ENCODE data around the gene KPNA4. TPM values are rescaled to one million over a fixed set of nuclear protein-coding genes. Genes with fewer than 3 reads are reported as not detected.
A peak's percentile ranks its signal among the peaks of the same experiment; 100 is the strongest.

KPNA4 gene, protein sequence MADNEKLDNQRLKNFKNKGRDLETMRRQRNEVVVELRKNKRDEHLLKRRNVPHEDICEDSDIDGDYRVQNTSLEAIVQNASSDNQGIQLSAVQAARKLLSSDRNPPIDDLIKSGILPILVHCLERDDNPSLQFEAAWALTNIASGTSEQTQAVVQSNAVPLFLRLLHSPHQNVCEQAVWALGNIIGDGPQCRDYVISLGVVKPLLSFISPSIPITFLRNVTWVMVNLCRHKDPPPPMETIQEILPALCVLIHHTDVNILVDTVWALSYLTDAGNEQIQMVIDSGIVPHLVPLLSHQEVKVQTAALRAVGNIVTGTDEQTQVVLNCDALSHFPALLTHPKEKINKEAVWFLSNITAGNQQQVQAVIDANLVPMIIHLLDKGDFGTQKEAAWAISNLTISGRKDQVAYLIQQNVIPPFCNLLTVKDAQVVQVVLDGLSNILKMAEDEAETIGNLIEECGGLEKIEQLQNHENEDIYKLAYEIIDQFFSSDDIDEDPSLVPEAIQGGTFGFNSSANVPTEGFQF
- polyA plus RNA-seq (2013, experiment 1 of 2) = 38.4 TPM
- 37.6 TPM for polyA plus RNA-seq (2013, experiment 2 of 2)

DNA sequence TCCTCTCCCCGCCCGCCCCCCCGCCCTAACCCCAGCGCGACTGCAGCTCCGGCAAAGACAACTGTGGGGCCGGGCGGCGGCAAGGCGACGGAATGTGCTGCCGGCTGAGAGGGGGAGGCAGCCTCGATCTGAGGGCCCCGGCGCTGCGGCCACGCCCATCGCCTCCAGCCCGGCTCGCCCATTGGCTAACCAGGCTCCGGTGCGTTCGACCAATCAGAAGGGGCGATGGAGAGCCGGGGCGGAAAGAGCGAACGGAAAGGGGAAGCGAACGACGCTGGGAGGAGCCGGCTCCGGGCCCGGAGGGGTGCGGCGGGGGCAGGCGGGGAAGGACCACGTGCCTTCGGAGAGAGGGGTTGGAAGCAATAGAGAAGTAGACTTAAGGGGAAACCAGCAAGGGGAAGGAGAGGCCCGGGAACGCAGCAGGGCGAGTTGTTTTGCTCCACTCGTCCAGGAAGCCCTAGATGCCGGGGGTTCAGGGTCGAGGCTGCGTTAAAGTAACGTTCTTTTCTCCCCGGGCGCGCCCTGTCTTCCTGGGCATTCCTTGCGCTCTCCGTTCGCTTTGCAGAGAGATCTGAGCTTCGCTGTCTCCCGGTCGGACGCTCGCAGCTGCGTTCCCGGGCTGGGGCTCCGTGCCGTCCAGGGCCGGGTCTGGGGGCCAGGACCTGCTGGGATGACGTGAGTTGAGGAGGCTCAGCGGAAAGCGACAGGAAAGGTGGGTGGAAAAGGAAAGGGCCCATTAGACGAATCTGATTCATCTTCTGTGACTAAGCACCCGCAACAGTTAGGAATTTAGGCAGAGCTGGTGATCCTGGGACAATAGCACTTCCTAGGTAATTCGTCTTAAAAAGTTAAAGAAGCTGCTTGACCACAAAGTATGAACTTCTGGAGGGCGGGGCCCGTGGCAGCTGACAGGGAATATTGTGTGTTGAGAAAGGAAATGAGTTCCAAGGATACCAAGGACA, at the start of gene KPNA4:
KPNA4 (minus strand) TSS at position 130 of the 962 bp plus-strand sequence. CDS start 289 bp downstream, outside the sequence.
- H3K79me1 ChIP-seq (ENCODE audit: low read length) = no peaks in the 10 kb centered on the region
- H3K23ac ChIP-seq (ENCODE audit: low read length) = no peak within 1 kb of the TSS
- H3K4ac ChIP-seq (ENCODE audit: low read depth, low read length) = peak within 1 kb of the TSS; percentile 83
- H2BK15ac ChIP-seq (replicated peaks; ENCODE audit: low read depth) = no peak within 1 kb of the TSS
- peak within 1 kb of the TSS; percentile 81 for H3K9ac ChIP-seq (ENCODE audit: low read length)
- H3K36me3 ChIP-seq (ENCODE audit: control insufficient read depth, insufficient read depth, low read length) = no peaks in the 10 kb centered on the region
- H2AK5ac ChIP-seq (ENCODE audit: low read length) = no peak within 1 kb of the TSS
- peak within 1 kb of the TSS; percentile 90 for H3K56ac ChIP-seq (ENCODE audit: low read length)
- no CpG with 5 or more reads among the region's 71 CpGs for WGBS (ENCODE audit: extremely low coverage, insufficient coverage, low lambda C conversion rate)
- DNase-seq = peak; percentile 99
- H3K4me2 ChIP-seq (ENCODE audit: low read length) = peak within 1 kb of the TSS; percentile 88
- peak within 1 kb of the TSS; percentile 13 for H2BK120ac ChIP-seq (ENCODE audit: low read depth, low read length)
- peak within 1 kb of the TSS; percentile 70 for H2BK5ac ChIP-seq (ENCODE audit: low read length)
- peak within 1 kb of the TSS; percentile 95 for H3K27ac ChIP-seq (ENCODE audit: low read depth, low read length)
- peaks cover 29% of the 10 kb centered on the region for H3K79me2 ChIP-seq (ENCODE audit: control insufficient read depth, insufficient read depth, low read length)
- no peaks in the 10 kb centered on the region for H3K4me1 ChIP-seq (ENCODE audit: control insufficient read depth, low read depth, low read length)
- peak within 1 kb of the TSS; percentile 85 for H3K18ac ChIP-seq (ENCODE audit: low read length)
- no peak within 1 kb of the TSS for H4K8ac ChIP-seq (ENCODE audit: low read depth, low read length)
- no peaks in the 10 kb centered on the region for H3K27me3 ChIP-seq (ENCODE audit: insufficient read depth, low read length, poor library complexity)
- H3K4me3 ChIP-seq (ENCODE audit: low read length) = peak within 1 kb of the TSS; percentile 75
- H4K5ac ChIP-seq (ENCODE audit: low read length) = no peak within 1 kb of the TSS

DNA sequence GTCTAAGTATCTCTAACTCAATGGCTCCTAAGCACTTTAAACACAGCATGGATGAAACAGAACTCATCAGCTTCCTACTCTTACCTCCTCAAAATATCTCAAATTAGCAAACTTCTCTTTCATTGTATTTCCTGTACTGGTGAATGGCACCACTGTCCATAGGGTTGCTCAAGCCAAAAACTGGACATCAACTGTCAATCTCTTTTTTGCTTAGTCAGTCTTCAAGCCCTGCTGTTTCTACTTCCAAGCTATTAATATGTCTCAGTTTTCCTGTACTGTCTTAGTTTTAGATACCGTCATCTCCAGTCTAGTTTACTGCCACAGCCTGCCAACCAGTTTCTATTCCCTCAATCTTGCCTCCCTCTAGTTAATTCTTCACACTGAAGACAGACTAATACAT, 48.3 kb upstream of the KPNA4 start:
- Histone ChIP-seq H3K79me2 (ENCODE audit: control insufficient read depth, insufficient read depth, low read length) (no peaks in the 10 kb centered on the region), H3K27ac (ENCODE audit: low read depth, low read length) (no peak overlapping the region), H2BK5ac (ENCODE audit: low read length) (no peak overlapping the region), H2AK5ac (ENCODE audit: low read length) (no peak overlapping the region), H3K18ac (ENCODE audit: low read length) (no peak overlapping the region), H3K27me3 (ENCODE audit: insufficient read depth, low read length, poor library complexity) (no peaks in the 10 kb centered on the region), H2BK15ac (replicated peaks; ENCODE audit: low read depth) (no peak overlapping the region), H3K4me1 (ENCODE audit: control insufficient read depth, low read depth, low read length) (no peaks in the 10 kb centered on the region), H3K4ac (ENCODE audit: low read depth, low read length) (no peak overlapping the region), H3K56ac (ENCODE audit: low read length) (no peak overlapping the region), H3K79me1 (ENCODE audit: low read length) (no peaks in the 10 kb centered on the region), H3K9ac (ENCODE audit: low read length) (no peak overlapping the region), H3K4me3 (ENCODE audit: low read length) (no peak overlapping the region), H2BK120ac (ENCODE audit: low read depth, low read length) (no peak overlapping the region), H3K36me3 (ENCODE audit: control insufficient read depth, insufficient read depth, low read length) (no peaks in the 10 kb centered on the region), H3K23ac (ENCODE audit: low read length) (no peak overlapping the region), H4K5ac (ENCODE audit: low read length) (no peak overlapping the region), H3K4me2 (ENCODE audit: low read length) (no peak overlapping the region), H4K8ac (ENCODE audit: low read depth, low read length) (no peak overlapping the region)
- no peak for DNase-seq
- WGBS (ENCODE audit: extremely low coverage, insufficient coverage, low lambda C conversion rate) = no CpG with 5 or more reads among the region's 1 CpG

DNA sequence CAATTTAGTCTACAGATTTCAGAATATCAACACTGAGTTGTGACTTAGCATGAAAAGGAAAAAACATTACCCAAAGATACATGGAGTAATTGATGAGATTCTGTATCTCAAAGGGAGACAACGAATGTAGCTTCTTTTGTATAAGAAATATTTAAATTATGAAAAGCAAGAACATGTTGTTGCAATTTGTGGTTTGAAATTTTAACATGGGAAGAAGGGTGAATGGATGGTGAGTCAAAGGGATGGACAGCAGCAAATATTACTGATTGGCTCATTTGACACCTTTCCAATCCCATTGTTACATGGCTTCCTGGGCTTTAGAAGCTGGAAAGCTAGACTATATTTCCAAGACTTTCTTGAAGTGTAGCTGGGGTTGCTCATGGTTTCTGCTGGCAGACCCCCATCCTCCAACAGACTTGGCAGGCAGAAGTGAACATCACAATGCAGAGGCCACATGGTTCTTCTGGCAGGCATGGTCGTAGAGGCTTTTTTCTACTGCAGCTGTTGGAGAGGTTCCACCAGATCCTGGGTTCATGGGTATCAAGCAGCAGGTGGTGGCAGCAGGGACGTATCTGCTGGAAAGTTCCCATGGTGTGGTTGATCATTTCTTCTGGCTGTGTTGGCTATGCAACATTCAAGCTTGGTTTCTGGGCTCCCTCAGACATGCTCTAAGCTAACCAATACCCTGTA, 47.2 kb upstream of the KPNA4 start:
- no peak overlapping the region for H2BK5ac ChIP-seq (ENCODE audit: low read length)
- no peaks in the 10 kb centered on the region for H3K27me3 ChIP-seq (ENCODE audit: insufficient read depth, low read length, poor library complexity)
- no peak overlapping the region for H3K4me2 ChIP-seq (ENCODE audit: low read length)
- no peak overlapping the region for H3K9ac ChIP-seq (ENCODE audit: low read length)
- DNase-seq = no peak
- no peaks in the 10 kb centered on the region for H3K36me3 ChIP-seq (ENCODE audit: control insufficient read depth, insufficient read depth, low read length)
- no peaks in the 10 kb centered on the region for H3K79me2 ChIP-seq (ENCODE audit: control insufficient read depth, insufficient read depth, low read length)
- H3K18ac ChIP-seq (ENCODE audit: low read length) = no peak overlapping the region
- no peak overlapping the region for H3K4ac ChIP-seq (ENCODE audit: low read depth, low read length)
- H2BK120ac ChIP-seq (ENCODE audit: low read depth, low read length) = no peak overlapping the region
- WGBS (ENCODE audit: extremely low coverage, insufficient coverage, low lambda C conversion rate) = no CpG with 5 or more reads among the region's 3 CpGs
- H2AK5ac ChIP-seq (ENCODE audit: low read length) = no peak overlapping the region
- H2BK15ac ChIP-seq (replicated peaks; ENCODE audit: low read depth) = no peak overlapping the region
- no peak overlapping the region for H3K56ac ChIP-seq (ENCODE audit: low read length)
- no peaks in the 10 kb centered on the region for H3K4me1 ChIP-seq (ENCODE audit: control insufficient read depth, low read depth, low read length)
- H3K27ac ChIP-seq (ENCODE audit: low read depth, low read length) = no peak overlapping the region
- no peak overlapping the region for H3K4me3 ChIP-seq (ENCODE audit: low read length)
- no peak overlapping the region for H4K5ac ChIP-seq (ENCODE audit: low read length)
- no peak overlapping the region for H4K8ac ChIP-seq (ENCODE audit: low read depth, low read length)
- no peak overlapping the region for H3K23ac ChIP-seq (ENCODE audit: low read length)
- H3K79me1 ChIP-seq (ENCODE audit: low read length) = no peaks in the 10 kb centered on the region

DNA sequence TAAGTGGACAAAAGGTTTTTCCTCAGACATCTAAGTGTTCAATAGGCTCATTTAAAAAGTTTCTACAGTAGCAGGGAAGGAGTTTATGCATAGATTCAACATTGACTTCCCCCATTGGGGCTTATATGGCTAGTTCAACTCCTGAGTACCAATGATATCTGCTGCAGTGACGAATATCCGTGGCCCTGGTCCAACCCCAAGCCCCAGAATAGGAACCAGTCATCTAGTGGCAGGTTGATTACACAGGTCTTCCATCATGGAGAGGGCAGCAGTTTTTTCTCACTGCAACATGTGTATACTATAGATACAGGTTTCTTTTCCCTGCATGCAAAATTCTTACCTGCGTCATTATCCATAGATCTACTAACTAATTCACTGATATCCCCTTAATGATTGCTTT, 45.8 kb upstream of the KPNA4 start:
- Histone ChIP-seq H4K8ac (ENCODE audit: low read depth, low read length) (no peak overlapping the region), H3K18ac (ENCODE audit: low read length) (no peak overlapping the region), H3K27ac (ENCODE audit: low read depth, low read length) (no peak overlapping the region), H3K23ac (ENCODE audit: low read length) (no peak overlapping the region), H3K56ac (ENCODE audit: low read length) (no peak overlapping the region), H2AK5ac (ENCODE audit: low read length) (no peak overlapping the region), H2BK5ac (ENCODE audit: low read length) (no peak overlapping the region), H4K5ac (ENCODE audit: low read length) (no peak overlapping the region), H3K9ac (ENCODE audit: low read length) (no peak overlapping the region), H3K4me2 (ENCODE audit: low read length) (no peak overlapping the region), H3K4me3 (ENCODE audit: low read length) (no peak overlapping the region), H3K4me1 (ENCODE audit: control insufficient read depth, low read depth, low read length) (no peaks in the 10 kb centered on the region), H3K4ac (ENCODE audit: low read depth, low read length) (no peak overlapping the region), H2BK120ac (ENCODE audit: low read depth, low read length) (no peak overlapping the region), H3K79me1 (ENCODE audit: low read length) (no peaks in the 10 kb centered on the region), H2BK15ac (replicated peaks; ENCODE audit: low read depth) (no peak overlapping the region), H3K79me2 (ENCODE audit: control insufficient read depth, insufficient read depth, low read length) (no peaks in the 10 kb centered on the region), H3K27me3 (ENCODE audit: insufficient read depth, low read length, poor library complexity) (no peaks in the 10 kb centered on the region), H3K36me3 (ENCODE audit: control insufficient read depth, insufficient read depth, low read length) (no peaks in the 10 kb centered on the region)
- DNase-seq = no peak
- WGBS (ENCODE audit: extremely low coverage, insufficient coverage, low lambda C conversion rate) = no CpG with 5 or more reads among the region's 3 CpGs

DNA sequence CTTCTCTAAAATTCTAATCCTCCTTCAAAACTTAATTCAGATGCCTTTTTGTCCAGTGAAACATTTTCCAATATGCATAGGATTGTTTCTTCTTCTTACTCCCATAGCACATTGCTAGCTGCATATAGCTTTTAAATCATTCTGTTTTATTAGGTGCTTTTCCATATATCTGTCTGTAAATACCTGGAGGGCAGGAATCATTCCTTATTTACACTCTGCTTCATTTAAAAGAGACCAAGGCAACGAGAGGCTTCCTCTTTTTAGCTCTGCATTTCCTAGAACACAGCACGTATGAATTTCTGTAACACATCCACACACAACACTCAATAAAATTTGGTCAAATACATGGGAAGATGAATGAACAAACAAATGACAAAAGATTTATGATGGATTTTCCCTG, 43.5 kb upstream of the KPNA4 start:
- Histone ChIP-seq H2BK5ac (ENCODE audit: low read length) (no peak overlapping the region), H4K5ac (ENCODE audit: low read length) (no peak overlapping the region), H4K8ac (ENCODE audit: low read depth, low read length) (no peak overlapping the region), H3K23ac (ENCODE audit: low read length) (no peak overlapping the region), H3K27me3 (ENCODE audit: insufficient read depth, low read length, poor library complexity) (no peaks in the 10 kb centered on the region), H3K4me2 (ENCODE audit: low read length) (no peak overlapping the region), H3K4ac (ENCODE audit: low read depth, low read length) (no peak overlapping the region), H2BK15ac (replicated peaks; ENCODE audit: low read depth) (no peak overlapping the region), H3K9ac (ENCODE audit: low read length) (no peak overlapping the region), H3K4me1 (ENCODE audit: control insufficient read depth, low read depth, low read length) (no peaks in the 10 kb centered on the region), H3K18ac (ENCODE audit: low read length) (no peak overlapping the region), H3K79me1 (ENCODE audit: low read length) (no peaks in the 10 kb centered on the region), H3K56ac (ENCODE audit: low read length) (no peak overlapping the region), H3K79me2 (ENCODE audit: control insufficient read depth, insufficient read depth, low read length) (no peaks in the 10 kb centered on the region), H2BK120ac (ENCODE audit: low read depth, low read length) (no peak overlapping the region), H3K27ac (ENCODE audit: low read depth, low read length) (no peak overlapping the region), H3K4me3 (ENCODE audit: low read length) (no peak overlapping the region), H3K36me3 (ENCODE audit: control insufficient read depth, insufficient read depth, low read length) (no peaks in the 10 kb centered on the region), H2AK5ac (ENCODE audit: low read length) (no peak overlapping the region)
- DNase-seq = no peak
- WGBS (ENCODE audit: extremely low coverage, insufficient coverage, low lambda C conversion rate) = no CpG with 5 or more reads among the region's 2 CpGs
